Embryonic facial prominence (tissue), 1 donor: Measurements from ENCODE around the gene ASPA.
"Not testable (repeated sequence)": the region's sequence is repeated elsewhere in the genome, so short reads cannot be mapped to it uniquely, and the experiment has no call there.

ENCODE experiments used
- DNase-seq: peaks from one replicate; pipeline ENCODE4 v3.0.0-alpha.2; 2016; ENCODE audit errors: extremely low spot score

The ASPA gene

DNA sequence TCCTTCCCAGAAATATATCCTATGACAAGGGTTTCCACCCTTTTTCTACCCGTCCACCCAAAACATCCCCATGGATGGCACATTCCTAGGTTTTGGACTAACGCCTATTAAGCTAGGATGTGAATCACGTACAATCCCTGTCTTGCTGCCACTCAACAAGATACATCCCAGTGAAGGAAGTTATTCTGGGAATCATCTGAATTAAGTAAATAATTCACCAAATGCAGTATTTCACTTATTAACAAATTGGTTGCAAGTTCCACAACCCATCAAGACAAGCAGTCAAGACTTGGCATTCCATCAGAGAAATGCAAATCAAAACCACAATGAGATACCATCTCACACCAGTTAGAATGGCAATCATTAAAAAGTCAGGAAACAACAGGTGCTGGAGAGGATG, 32.1 kb downstream of the ASPA start:
- no peak for DNase-seq

DNA sequence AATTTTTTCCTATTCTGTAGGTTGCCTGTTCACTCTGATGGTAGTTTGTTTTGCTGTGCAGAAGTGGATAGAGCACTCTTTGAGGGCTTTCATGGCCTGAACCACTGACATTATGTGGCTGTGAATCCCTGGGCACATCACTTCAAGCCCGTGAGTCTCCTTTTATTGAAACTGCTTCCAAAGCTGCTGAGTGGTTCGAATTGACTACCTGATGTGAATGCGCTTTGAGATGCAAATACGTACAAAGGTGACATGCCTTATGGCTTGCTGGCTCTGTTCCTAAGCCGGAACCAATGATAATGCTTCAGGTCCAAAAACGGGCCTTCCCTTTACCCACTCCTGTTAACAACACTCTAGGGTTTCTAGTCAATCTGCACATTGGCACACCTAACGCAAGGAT, 34.3 kb downstream of the ASPA start:
- DNase-seq = no peak

DNA sequence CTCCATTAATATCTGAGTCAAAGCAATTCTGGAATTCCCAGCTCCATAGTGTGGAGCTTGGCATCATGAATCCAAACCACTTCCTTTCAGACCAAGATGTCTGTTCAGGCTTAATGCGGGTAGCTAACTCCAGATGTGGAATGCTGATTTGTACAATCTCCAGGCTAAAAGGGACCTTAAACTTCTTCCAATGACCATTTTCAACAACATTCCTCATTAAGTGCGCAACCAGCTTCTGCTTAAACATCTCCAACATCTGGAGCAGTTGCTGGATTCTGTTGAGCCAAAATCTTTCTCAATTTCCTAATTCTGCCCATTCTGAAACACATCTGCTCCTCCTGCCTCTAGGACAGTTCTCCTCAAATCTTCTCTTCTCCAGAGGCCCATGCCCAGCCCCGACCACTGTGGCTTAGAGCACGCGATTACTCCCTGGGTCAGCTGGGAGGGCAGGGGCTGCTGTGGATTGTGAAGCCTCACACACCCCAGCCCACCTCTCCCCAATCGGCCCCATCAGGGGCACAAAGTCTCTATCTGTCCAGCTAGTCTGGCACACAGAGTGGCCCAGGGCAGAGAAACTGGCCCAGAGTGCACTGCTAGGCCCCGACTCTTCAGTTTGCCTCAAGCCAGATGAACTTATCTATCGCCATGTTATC, 36.2 kb downstream of the ASPA start:
- DNase-seq = no peak

DNA sequence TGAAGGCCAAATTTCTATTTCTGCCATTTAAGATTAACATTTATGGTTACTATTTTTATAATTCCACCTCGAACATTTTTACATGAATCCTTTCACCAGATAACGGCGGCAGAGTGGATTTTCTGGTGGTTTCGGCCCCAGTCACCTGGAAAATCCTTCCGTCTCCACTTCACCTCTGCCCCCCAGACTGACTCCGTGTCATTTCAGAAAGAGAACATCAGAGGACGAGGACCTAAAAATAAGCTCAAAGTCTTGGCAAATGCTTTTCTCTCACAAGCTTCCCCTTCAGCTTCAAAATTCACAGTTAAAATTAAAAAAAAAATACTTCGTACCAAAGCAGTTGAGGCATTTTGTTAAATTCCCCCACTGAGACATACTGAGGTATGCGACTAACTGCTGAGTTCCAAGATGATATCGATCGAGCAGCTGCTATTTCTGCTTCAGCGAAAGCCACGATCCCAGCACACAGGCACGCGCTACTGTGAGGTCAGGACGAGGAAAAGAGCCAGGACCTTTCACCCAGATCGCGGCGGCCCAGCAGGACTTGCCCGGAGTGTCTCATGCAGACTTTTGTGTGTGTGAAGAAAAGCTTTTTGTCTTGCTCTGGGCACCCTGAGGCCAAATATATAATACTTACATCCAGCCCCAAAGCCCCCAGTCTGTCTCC, 36.8 kb downstream of the ASPA start:
- DNase-seq = no peak

DNA sequence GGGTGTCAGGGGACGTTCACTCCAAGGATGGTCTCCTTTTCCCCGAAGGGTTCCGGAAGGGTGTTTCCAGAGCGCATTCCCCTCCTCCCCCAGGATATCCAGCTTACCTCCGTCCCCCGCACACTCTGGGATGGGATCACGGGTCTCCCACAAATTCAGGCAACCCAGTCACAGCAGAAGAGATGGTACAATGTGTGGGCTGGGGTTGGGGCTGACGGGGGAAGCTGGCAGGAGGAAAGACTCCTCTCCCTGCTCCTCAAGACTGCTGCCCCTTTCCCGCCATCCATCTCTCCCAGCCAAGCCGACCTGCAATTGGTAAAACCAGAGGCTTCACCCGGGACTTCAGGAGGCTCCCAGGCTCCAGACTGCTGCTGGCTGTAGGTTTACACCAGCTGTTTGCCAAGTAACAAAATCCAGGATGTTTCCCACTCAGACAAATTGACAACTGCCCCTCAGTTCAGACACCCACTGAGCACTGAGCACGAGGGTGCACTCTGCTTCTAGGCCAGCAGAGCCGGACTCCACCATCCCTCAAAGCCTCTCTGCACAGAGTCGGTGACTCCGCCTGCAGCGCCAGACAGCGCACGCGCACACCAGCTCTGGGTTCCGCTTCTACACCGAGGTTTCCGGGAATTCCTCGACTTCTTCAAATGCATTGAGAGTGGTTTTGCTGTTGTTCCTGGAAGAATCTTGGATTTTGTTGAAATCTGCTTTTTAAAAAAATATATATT, 37.7 kb downstream of the ASPA start:
- DNase-seq = no peak

DNA sequence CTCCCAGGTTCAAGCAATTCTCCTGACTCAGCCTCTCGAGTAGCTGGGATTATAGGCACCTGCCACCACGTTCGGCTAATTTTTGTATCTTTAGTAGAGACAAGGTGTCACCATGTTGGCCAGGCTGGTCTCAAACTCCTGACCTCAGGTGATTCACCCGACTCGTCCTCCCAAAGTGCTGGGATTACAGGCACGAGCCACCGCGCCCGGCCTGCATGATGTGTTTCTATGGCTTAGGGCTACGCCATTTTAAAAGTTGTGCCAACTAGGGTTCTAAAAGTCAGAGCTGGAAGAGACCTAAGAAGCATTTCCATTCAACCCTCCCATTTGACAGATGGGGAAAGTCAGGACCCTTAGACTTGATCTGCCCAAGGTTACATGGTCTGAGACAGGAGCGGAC, 38.4 kb downstream of the ASPA start:
- DNase-seq = not testable (repeated sequence)

DNA sequence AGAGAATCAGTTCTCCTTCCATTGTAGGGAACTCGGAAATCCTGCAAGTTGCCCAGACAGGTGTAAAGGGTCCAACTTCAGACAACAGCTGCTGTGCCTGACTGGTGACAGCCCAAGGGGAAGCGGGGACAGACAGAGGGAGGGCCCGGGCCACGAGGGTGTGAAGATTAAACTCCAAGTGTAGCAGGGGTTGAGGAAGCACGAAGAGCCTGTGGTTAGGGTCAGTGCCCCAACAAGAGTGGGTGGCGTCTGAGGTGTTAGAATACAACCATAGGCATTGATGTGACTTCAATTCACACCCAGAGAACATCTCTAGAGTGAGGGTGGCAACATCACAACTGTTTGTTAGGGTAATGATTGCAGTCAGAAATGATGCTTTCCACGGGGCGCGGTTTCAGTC, 39.1 kb downstream of the ASPA start:
- DNase-seq = no peak

DNA sequence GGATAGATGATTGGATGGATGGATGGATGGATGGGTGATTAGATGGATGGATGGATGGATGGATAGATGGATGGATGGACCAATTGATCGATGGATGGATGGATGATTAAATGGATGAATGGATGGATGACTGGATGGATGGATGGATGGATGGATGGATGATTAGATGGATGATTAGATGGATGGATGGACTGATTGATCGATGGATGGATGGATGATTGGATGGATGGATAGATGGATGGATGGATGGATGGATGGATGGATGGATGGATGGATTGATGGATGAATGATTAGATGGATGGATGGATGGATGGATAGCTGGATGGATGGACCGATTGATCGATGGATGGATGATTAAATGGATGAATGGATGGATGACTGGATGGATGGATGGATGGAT, 43.7 kb downstream of the ASPA start:
- DNase-seq = not testable (repeated sequence)

DNA sequence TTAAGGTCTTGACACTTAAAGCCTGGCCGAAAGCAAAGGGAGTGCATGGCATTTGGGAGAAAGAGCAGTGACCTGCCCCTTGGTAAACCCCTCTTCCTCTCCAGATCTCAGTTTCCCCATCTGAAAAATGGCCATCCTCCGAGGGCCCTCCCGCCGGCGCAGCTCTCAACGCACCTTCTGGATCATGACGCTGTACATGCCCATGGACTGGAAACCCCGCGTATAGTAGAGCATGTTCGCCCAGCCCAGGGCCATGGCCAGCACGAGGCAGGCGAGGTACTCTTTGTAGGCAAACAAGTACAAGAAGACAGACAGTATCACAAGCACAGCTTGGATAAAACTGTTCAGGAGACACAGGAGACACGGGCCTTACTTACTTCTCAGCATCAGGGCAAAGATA, 48.2 kb downstream of the ASPA start:
- no peak for DNase-seq

DNA sequence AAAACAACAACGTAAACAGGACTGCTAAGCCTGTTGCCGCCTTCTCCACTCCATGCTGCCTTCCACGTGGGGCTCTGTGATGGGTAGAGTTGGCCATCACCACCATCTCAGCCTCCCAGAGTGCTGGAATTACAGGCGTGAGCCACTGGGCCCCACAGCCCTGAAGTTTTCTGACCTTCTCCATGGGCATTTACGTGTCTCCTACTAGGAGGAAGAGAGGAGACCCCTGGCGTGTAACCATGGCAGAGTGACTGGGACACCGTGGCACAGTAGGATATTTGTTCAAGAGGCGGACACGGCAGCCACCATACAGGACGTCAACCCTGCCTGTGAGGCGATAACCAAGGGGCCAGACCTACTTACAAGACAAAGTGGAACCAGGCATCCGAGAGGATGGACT, 50.7 kb downstream of the ASPA start:
- no peak for DNase-seq

DNA sequence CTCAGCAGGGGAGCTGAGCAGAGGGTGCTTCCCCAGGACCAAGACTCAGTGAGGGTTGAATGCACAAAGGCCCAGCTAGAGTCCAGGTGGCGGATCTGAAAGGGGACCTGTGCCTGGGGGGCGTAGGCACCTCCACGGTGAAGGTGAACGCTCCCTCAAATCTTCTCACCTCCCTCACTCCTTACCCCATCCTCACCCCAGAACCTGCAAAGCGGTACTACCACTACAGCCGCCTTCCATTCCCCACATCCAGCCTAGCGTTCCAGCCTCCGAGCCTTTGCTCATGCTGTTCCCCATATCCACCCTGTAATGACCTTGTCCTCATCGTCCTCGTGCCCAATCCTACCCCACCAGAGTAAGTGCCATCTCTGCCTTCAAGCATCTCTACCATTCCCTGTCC, 51.2 kb downstream of the ASPA start:
- no peak for DNase-seq

DNA sequence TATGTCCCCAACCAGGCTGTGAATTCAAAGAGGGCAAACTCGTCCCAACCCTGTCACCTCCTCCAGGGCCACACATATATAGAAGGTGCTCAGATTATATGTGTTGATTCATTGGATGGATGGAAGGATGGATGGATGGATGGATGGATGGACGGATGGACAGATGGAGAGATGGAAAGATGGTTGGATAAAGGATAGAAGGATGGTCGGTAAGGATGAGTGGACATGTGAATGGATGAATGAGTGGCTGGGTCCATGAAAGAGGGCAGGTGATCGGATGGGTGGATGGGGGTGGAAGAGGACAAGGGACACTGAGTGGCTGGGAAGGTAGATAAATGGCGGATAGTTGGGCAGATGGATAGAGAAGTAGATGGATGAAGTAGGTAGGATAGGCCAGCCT, 51.7 kb downstream of the ASPA start:
- no peak for DNase-seq

DNA sequence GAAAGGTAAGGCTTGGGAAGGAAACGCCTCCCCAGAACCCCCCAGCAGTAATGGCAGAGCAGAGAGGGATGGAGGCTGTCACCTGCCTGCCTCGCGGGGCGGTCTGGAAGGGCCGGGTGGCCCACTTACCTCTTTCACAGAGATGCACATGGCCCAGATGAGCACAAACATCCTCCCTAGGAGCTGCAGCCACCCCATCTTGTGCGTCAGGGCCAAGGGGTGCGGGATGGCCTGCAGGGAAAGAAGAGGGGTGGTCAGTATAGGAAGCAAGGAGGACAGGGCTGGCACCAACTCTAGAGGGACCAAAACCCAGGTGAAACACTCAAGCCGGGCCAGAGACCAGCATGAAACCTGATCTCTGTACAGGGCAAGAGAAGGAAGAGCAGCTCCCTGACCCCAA, 52.1 kb downstream of the ASPA start:
- DNase-seq = no peak

DNA sequence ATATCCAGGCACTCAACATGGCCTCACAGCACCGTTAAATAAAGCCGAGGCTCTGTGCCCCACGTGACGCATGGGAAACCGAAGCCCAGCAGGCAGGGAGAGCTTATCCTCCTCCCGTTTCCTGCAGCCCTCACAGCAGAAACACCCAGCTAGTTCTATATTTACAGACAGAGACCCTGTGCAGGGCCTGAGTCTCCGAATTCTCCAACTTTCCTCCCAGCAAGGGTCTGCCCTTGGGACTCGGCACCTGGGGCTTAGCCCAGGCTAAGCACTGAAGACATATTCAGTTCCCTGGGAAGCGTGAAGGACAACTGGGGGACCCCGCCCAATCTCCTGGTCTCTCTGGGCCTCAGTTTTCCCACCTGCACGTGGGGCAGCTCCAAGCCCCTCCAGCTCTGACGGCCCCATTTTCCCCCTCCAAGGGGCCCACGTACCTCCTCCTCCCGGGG, 52.6 kb downstream of the ASPA start:
- DNase-seq = no peak

DNA sequence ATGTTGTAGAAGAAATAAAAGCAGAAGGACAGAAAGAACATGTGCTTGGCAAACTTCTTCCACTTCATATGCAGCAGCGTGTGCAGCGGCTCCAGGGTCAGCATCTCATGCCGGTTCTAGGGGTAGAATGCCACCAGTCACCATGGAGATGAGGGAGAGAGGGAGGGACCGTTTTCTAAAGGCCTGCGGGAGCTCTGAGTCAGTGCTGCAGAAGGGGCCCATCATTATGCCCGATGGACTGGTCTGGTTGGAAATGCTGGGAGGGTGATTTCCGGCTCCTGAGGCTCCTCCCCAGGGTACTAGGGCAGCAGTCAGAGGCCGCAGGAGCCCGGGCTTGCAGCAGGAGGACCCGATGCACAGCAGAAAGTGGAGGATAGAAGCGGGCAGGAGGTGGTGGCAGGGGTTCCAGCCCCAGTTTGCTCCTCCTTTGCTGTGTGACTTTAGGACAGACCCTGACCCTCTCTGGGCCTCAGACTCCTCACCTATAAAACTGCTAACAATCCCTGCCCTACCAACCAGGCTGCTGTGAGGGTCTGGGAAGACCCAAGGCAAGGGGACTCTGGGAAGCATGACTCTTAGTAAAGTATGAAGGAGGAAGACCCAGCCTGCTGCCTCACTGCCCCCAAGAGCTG, 53.2 kb downstream of the ASPA start:
- DNase-seq = no peak

DNA sequence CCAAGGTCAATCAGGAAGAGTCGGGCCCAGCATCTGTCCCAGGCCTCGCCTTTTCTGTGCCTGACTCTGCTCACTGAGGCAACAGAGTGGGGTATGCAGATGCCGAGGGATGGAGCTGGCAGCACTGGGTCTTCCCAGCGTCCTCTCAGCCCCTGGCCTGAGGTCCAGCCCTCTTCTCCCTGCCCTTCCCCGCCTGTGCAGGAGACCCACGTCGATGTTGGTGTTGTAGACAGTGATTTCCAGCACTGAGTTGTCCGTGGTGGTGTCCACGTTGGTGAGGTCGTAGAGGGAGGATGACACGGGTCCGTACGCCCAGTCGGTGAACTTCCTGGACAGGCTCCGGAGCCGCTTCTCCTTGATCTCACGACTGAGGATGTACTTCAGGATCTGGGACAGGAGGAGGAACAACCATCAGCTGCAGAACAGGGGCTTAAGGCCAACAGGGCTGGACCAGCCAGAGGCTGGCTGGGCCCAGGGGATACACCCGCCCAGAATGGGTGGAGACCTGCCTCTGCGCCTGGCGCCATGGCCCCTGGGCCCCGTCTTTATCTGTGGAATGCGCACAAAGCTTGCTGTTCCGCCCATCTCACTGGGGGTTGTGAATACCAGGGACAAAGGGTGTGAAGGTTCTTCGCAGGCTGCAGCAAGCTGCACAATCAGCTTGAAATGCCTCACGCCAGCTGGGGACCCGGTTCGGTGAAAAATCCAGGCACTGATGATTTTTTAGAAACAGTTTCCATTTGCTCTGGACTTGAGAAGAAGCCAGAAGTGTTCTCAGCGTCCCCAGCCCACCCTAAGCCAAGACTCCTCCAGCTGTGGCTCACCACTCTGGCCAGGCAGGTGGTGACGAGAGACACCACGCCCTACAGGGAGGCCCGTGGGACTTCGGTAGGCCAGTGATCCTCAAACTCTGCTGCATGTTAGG, 54.3 kb downstream of the ASPA start:
- no peak for DNase-seq

DNA sequence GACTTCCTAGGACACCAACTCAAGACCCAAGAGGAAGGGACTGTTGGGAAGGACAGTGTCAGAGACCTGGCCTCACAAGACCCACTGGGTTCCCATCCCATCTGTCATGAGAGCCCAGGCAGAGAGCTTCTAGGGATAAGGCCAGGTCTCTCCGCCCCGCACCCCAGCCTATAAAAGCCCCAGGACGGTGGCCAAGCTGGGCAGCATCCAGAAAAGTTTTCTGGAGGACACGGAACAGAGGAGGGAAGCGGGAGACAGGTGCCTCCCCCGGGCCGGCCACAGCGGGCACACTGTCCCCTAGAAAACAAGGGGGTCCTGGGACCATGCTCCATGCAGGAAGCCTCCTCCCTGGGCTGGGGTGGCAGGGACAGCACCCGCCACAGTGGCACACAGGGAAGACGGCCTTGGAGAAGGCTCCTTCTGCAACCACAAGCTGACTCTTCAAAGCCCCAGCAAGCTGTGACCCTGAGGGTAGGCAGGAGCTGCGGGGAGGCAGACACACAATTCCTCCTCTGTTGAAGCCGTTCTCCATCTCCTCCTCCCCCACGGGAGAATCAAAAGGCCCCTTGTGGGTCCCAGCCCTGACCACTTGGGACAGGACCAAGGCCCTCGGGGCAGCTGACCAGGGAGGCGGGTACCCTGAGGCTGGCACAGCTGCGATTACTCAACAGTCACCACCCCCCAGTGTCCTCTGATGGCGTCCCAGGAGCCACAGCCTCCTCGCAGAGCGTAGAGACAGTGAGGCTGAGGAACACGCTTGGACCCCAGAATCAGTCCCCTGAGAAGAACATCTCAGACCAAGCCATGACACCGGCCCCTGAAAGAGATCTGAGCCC, 55.7 kb downstream of the ASPA start:
- no peak for DNase-seq

DNA sequence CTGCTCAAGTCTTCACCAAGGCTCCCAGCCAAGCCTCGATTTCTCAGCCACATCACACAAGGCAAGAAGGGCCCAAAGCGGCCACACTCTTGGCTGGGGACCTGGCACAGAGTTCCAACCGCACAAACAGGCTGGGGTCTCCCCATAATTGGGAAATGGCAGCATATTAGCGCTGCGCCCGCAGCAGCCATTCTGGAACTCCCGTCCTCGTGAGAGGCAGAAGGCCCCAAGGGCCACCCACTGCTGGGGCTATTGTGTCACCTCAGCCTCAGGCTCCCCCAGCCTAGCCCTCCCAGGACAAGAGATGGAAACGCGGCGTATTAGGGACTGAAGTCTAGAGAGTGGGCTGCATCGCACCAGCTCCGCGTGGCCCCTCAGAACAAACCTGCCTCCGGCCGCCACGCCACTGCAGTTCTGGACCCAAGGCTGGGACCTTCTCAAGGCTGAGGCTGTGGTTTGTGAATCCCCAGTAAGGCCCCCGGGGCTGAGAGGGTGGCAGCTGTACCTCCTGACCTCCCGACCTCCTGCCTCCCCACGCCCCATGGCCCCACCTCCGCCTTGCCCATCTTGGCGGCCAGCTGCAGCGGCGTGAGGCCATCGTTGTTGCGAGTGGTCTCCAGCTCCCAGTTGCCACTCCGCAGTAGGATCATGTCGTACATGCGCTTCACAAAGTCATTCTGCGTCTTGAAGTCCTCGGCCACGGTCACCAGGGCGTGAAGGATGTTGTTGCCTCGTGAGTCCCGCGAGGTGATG, 56.5 kb downstream of the ASPA start:
- no peak for DNase-seq

DNA sequence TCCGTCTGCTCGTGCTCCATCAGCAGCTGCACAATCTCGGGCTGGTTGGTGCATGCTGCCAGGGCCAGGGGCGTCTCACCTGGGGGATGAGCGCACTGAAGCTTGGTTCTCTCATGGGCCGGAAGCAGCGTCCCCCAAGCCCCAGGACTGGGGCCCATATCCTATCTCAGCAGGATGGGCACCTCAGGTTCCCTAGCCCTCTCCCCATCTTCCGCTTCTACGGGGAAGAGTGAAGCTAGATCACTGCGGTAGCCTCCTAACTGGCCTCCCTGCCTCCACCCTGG, 57.0 kb downstream of the ASPA start:
- DNase-seq = no peak

DNA sequence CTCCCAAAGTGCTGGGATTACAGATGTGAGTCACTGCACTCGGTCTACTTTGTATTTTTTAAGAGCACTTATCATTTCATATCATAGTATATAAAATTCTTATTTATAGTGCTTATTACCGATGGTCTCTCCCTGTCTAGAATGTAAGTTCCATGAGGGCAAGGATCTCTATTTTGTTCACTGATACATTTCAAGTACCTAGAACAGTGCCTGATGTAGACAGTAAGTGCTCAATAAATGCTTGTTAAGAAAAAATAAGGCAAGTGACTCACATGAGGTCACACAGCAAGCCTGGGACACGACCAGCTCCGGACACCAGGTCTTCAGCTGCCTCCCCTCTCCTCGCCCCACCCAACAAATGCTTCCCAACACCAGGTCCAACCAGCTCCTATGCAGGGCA, 58.0 kb downstream of the ASPA start:
- no peak for DNase-seq
